ENCODE results near the gene RAB27B. TPM values are rescaled to one million over a fixed set of nuclear protein-coding genes. Genes with fewer than 3 reads are reported as not detected.

RAB27B gene
- total RNA-seq, 3 donors from 2014 or later, result 0.05 to 0.78 (median 0.14) TPM

- Mint-ChIP-seq H3K9me3 (no peaks in the 10 kb centered on the region), H3K4me1 (ENCODE audit: low read depth) (no peaks in the 10 kb centered on the region), H3K4me3 (no peak overlapping the region), H3K36me3 (ENCODE audit: insufficient read depth) (peaks cover 9% of the 10 kb centered on the region), H3K27me3 (ENCODE audit: low read depth) (no peaks in the 10 kb centered on the region)
- no peak for ATAC-seq
- no peak for DNase-seq
These were observed 60.7 kb downstream of the RAB27B start for GRCh38 chr18:54888933-54889332.

GRCh38 chr18:54899500-54899899 is 71.2 kb downstream of the RAB27B start:
- ATAC-seq (no peak), DNase-seq (no peak)
- Mint-ChIP-seq H3K36me3 (ENCODE audit: insufficient read depth) (no peaks in the 10 kb centered on the region), H3K9me3 (no peaks in the 10 kb centered on the region), H3K4me3 (no peak overlapping the region), H3K4me1 (ENCODE audit: low read depth) (no peaks in the 10 kb centered on the region), H3K27me3 (ENCODE audit: low read depth) (no peaks in the 10 kb centered on the region)

GRCh38 chr18:54900290-54900689 is 72.0 kb downstream of the RAB27B start:
- Mint-ChIP-seq H3K27me3 (ENCODE audit: low read depth) (no peaks in the 10 kb centered on the region), H3K4me3 (no peak overlapping the region), H3K4me1 (ENCODE audit: low read depth) (no peaks in the 10 kb centered on the region), H3K9me3 (no peaks in the 10 kb centered on the region), H3K36me3 (ENCODE audit: insufficient read depth) (no peaks in the 10 kb centered on the region)
- DNase-seq (no peak), ATAC-seq (no peak)

GRCh38 chr18:54904581-54904980 is 76.3 kb downstream of the RAB27B start:
- DNase-seq (no peak), ATAC-seq (no peak)
- H3K9me3 Mint-ChIP-seq, result no peaks in the 10 kb centered on the region
- H3K36me3 Mint-ChIP-seq (ENCODE audit: insufficient read depth), result no peaks in the 10 kb centered on the region
- H3K4me1 Mint-ChIP-seq (ENCODE audit: low read depth), result no peaks in the 10 kb centered on the region
- no peak overlapping the region for H3K4me3 Mint-ChIP-seq
- H3K27me3 Mint-ChIP-seq (ENCODE audit: low read depth), result peaks cover 4% of the 10 kb centered on the region

GRCh38 chr18:54905629-54906028 is 77.4 kb downstream of the RAB27B start:
- H3K4me1 Mint-ChIP-seq (ENCODE audit: low read depth), result no peaks in the 10 kb centered on the region
- ATAC-seq, result no peak

GRCh38 chr18:54906331-54907185 is 78.3 kb downstream of the RAB27B start:
- H3K4me1 Mint-ChIP-seq (ENCODE audit: low read depth), result no peaks in the 10 kb centered on the region

More at GRCh38 chr18:54905629-54906028, 77.4 kb downstream of the RAB27B start:
- DNase-seq, result no peak
- peaks cover 4% of the 10 kb centered on the region for H3K27me3 Mint-ChIP-seq (ENCODE audit: low read depth)
- no peak overlapping the region for H3K4me3 Mint-ChIP-seq
- no peaks in the 10 kb centered on the region for H3K36me3 Mint-ChIP-seq (ENCODE audit: insufficient read depth)
- H3K9me3 Mint-ChIP-seq, result no peaks in the 10 kb centered on the region

GRCh38 chr18:54909538-54909937 is 81.3 kb downstream of the RAB27B start:
- ATAC-seq (no peak), DNase-seq (no peak)

More at GRCh38 chr18:54906331-54907185, 78.3 kb downstream of the RAB27B start:
- peaks cover 4% of the 10 kb centered on the region for H3K27me3 Mint-ChIP-seq (ENCODE audit: low read depth)
- H3K9me3 Mint-ChIP-seq, result no peaks in the 10 kb centered on the region
- no peaks in the 10 kb centered on the region for H3K36me3 Mint-ChIP-seq (ENCODE audit: insufficient read depth)
- ATAC-seq (no peak), DNase-seq (no peak)
- H3K4me3 Mint-ChIP-seq, result no peak overlapping the region

GRCh38 chr18:54910161-54910919 is 82.1 kb downstream of the RAB27B start:
- no peak for DNase-seq
- Mint-ChIP-seq H3K4me1 (ENCODE audit: low read depth) (no peaks in the 10 kb centered on the region), H3K36me3 (ENCODE audit: insufficient read depth) (no peaks in the 10 kb centered on the region), H3K9me3 (no peaks in the 10 kb centered on the region), H3K27me3 (ENCODE audit: low read depth) (peaks cover 4% of the 10 kb centered on the region), H3K4me3 (no peak overlapping the region)
- ATAC-seq, result no peak

More at GRCh38 chr18:54909538-54909937, 81.3 kb downstream of the RAB27B start:
- Mint-ChIP-seq H3K4me3 (no peak overlapping the region), H3K27me3 (ENCODE audit: low read depth) (peaks cover 4% of the 10 kb centered on the region), H3K4me1 (ENCODE audit: low read depth) (no peaks in the 10 kb centered on the region), H3K36me3 (ENCODE audit: insufficient read depth) (no peaks in the 10 kb centered on the region), H3K9me3 (no peaks in the 10 kb centered on the region)

- ATAC-seq, result no peak
- DNase-seq, result no peak
- H3K4me1 Mint-ChIP-seq (ENCODE audit: low read depth), result no peaks in the 10 kb centered on the region
These were observed 83.3 kb downstream of the RAB27B start for GRCh38 chr18:54911551-54911950.

GRCh38 chr18:54914816-54915215 is 86.5 kb downstream of the RAB27B start:
- DNase-seq (no peak), ATAC-seq (no peak)
- Mint-ChIP-seq H3K4me3 (no peak overlapping the region), H3K9me3 (no peaks in the 10 kb centered on the region), H3K36me3 (ENCODE audit: insufficient read depth) (no peaks in the 10 kb centered on the region), H3K4me1 (ENCODE audit: low read depth) (no peaks in the 10 kb centered on the region), H3K27me3 (ENCODE audit: low read depth) (no peaks in the 10 kb centered on the region)

More at GRCh38 chr18:54911551-54911950, 83.3 kb downstream of the RAB27B start:
- Mint-ChIP-seq H3K4me3 (no peak overlapping the region), H3K9me3 (no peaks in the 10 kb centered on the region), H3K36me3 (ENCODE audit: insufficient read depth) (no peaks in the 10 kb centered on the region), H3K27me3 (ENCODE audit: low read depth) (peaks cover 4% of the 10 kb centered on the region)

GRCh38 chr18:54916507-54916906 is 88.2 kb downstream of the RAB27B start:
- Mint-ChIP-seq H3K27me3 (ENCODE audit: low read depth) (peaks cover 1% of the 10 kb centered on the region), H3K4me3 (no peak overlapping the region), H3K9me3 (no peaks in the 10 kb centered on the region), H3K36me3 (ENCODE audit: insufficient read depth) (no peaks in the 10 kb centered on the region), H3K4me1 (ENCODE audit: low read depth) (no peaks in the 10 kb centered on the region)
- ATAC-seq, result no peak
- DNase-seq, result no peak

- Mint-ChIP-seq H3K27me3 (ENCODE audit: low read depth) (peaks cover 3% of the 10 kb centered on the region), H3K4me1 (ENCODE audit: low read depth) (no peaks in the 10 kb centered on the region), H3K9me3 (no peaks in the 10 kb centered on the region), H3K36me3 (ENCODE audit: insufficient read depth) (no peaks in the 10 kb centered on the region), H3K4me3 (no peak overlapping the region)
- ATAC-seq (no peak), DNase-seq (no peak)
These were observed 89.8 kb downstream of the RAB27B start for GRCh38 chr18:54918060-54918459.

- Mint-ChIP-seq H3K4me1 (ENCODE audit: low read depth) (no peaks in the 10 kb centered on the region), H3K27me3 (ENCODE audit: low read depth) (peaks cover 3% of the 10 kb centered on the region), H3K9me3 (no peaks in the 10 kb centered on the region), H3K36me3 (ENCODE audit: insufficient read depth) (no peaks in the 10 kb centered on the region), H3K4me3 (no peak overlapping the region)
- ATAC-seq (no peak), DNase-seq (no peak)
These were observed 91.1 kb downstream of the RAB27B start for GRCh38 chr18:54919412-54919811.

- Mint-ChIP-seq H3K27me3 (ENCODE audit: low read depth) (peaks cover 3% of the 10 kb centered on the region), H3K9me3 (no peaks in the 10 kb centered on the region), H3K4me1 (ENCODE audit: low read depth) (no peaks in the 10 kb centered on the region), H3K4me3 (no peak overlapping the region), H3K36me3 (ENCODE audit: insufficient read depth) (no peaks in the 10 kb centered on the region)
- ATAC-seq (no peak), DNase-seq (no peak)
These were observed 95.2 kb downstream of the RAB27B start for GRCh38 chr18:54923339-54923956.

Data from activated T-cell treated with anti-CD3 and anti-CD28 coated beads, Interleukin-2, amount 50 U/mL, for 4 hours (primary cell).